ENCODE results near the gene C2CD2L. TPM values are rescaled to one million over a fixed set of nuclear protein-coding genes. Genes with fewer than 3 reads are reported as not detected.
"Not testable (repeated sequence)": the region's sequence is repeated elsewhere in the genome, so short reads cannot be mapped to it uniquely, and the experiment has no call there.

C2CD2L gene
- total RNA-seq, 3 donors from 2014 or later, result 22.0 to 24.7 (median 23.0) TPM

GRCh38 chr11:119161871-119162270 is 54.7 kb downstream of the C2CD2L start:
- DNase-seq (no peak), ATAC-seq (no peak)
- H3K4me3 Mint-ChIP-seq, result no peak overlapping the region
- H3K36me3 Mint-ChIP-seq (ENCODE audit: insufficient read depth), result no peaks in the 10 kb centered on the region
- H3K27me3 Mint-ChIP-seq (ENCODE audit: low read depth), result no peaks in the 10 kb centered on the region
- H3K9me3 Mint-ChIP-seq, result no peaks in the 10 kb centered on the region
- H3K4me1 Mint-ChIP-seq (ENCODE audit: low read depth), result no peaks in the 10 kb centered on the region

DNA sequence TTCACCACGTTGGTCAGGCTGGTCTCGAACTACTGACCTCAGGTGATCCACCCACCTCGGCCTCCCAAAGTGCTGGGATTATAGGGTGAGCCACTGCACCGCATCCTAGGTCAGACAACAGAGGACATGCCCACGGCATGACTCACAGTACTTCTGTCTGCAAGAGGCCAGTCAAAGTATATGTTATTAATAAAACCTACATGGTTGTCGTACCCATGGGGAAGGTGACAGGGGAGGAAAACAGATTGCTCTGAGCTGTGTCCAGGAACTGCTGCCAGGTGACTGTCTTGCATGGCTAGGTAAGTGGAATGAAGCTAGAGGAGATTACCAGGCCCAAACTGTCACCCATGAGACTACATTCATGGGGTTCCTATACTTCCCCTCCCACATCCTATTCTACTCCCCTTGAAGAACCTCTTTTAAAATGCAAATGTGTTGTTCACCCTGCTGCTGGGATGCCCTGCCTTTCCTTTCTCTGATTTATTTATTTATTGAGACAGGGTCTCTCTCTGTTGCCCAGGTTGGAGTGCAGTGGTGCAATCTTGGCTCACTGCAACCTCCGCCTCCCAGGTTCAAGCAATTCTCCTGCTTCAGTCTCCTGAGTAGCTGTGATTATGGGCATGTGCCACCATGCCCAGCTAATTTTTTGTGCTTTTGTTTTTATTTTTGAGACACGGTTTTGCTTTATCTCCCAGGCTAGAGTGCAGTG is 59.4 kb downstream of the C2CD2L start:
- ATAC-seq (no peak), DNase-seq (no peak)
- no peaks in the 10 kb centered on the region for H3K27me3 Mint-ChIP-seq (ENCODE audit: low read depth)
- H3K4me1 Mint-ChIP-seq (ENCODE audit: low read depth), result peaks cover 3% of the 10 kb centered on the region
- H3K9me3 Mint-ChIP-seq, result no peaks in the 10 kb centered on the region
- H3K4me3 Mint-ChIP-seq, result no peak overlapping the region
- no peaks in the 10 kb centered on the region for H3K36me3 Mint-ChIP-seq (ENCODE audit: insufficient read depth)

GRCh38 chr11:119167077-119167458 is 59.9 kb downstream of the C2CD2L start:
- H3K4me1 Mint-ChIP-seq (ENCODE audit: low read depth); H3K4me3 Mint-ChIP-seq; DNase-seq; H3K9me3 Mint-ChIP-seq; H3K27me3 Mint-ChIP-seq (ENCODE audit: low read depth); ATAC-seq; H3K36me3 Mint-ChIP-seq (ENCODE audit: insufficient read depth): not testable (repeated sequence)

DNA sequence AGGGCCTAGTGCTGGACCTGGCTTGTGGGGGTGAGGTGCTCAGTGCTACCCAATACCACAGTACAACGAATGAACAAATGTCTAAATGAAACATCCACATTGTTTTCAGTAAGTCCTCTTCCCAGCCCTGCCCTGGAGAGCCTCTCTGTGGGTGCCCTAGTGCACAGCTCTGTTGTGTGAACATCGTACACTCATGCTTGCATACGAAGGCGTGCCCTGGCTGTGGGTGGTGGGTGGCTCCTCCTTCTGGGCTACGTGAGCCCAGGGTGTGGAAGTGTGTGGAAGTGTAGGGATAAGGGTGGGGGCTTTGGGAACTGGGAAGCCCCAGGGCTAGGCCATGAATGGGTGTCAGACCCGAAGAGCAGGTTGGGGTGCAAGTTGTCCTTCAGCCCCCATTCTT is 60.8 kb downstream of the C2CD2L start:
- Mint-ChIP-seq H3K4me3 (peak overlapping the region; percentile 88), H3K4me1 (ENCODE audit: low read depth) (peaks cover 3% of the 10 kb centered on the region), H3K27me3 (ENCODE audit: low read depth) (no peaks in the 10 kb centered on the region), H3K36me3 (ENCODE audit: insufficient read depth) (no peaks in the 10 kb centered on the region), H3K9me3 (no peaks in the 10 kb centered on the region)
- DNase-seq (no peak), ATAC-seq (no peak)

Other genes starting within 250 kb of the C2CD2L start
- gene CXCR5, start 223.5 kb upstream of the C2CD2L start, total RNA-seq, result 10 to 100 TPM; 17.6 to 30.8 (median 23.7) TPM
- 10 to 100 TPM; 26.1 to 31.2 (median 26.9) TPM for gene BCL9L, start 181.4 kb upstream of the C2CD2L start, total RNA-seq
- not detected for gene UPK2, start 151.0 kb upstream of the C2CD2L start, total RNA-seq
- gene FOXR1, start 135.6 kb upstream of the C2CD2L start, total RNA-seq, result not detected
- 10 to 100 TPM; 23.6 to 33.1 (median 31.0) TPM for gene CENATAC, start 109.2 kb upstream of the C2CD2L start, total RNA-seq
- gene RPS25, start 89.0 kb upstream of the C2CD2L start, total RNA-seq, result 1,000 to 10,000 TPM; 1,565 to 1,602 (median 1,576) TPM
- 100 to 1,000 TPM; 115 to 146 (median 131) TPM for gene TRAPPC4, start 88.6 kb upstream of the C2CD2L start, total RNA-seq
- 10 to 100 TPM; 10.1 to 13.8 (median 13.5) TPM for gene SLC37A4, start 76.5 kb upstream of the C2CD2L start, total RNA-seq
- 100 to 1,000 TPM; 249 to 309 (median 260) TPM for gene HYOU1, start 50.1 kb upstream of the C2CD2L start, total RNA-seq
- gene VPS11, start 39.5 kb upstream of the C2CD2L start, total RNA-seq, result 10 to 100 TPM; 24.1 to 31.5 (median 30.0) TPM
- gene HMBS, start 22.5 kb upstream of the C2CD2L start, total RNA-seq, result 10 to 100 TPM; 43.7 to 64.7 (median 60.1) TPM
- gene DPAGT1, start 5.5 kb upstream of the C2CD2L start, total RNA-seq, result 10 to 100 TPM; 53.9 to 61.0 (median 60.9) TPM
- 10 to 100 TPM; 20.1 to 26.2 (median 21.1) TPM for gene HINFP, start 14.2 kb downstream of the C2CD2L start, total RNA-seq
- under 1 TPM in 1 of 3 donors, not detected in 2; 0.38 TPM for gene ABCG4, start 41.7 kb downstream of the C2CD2L start, total RNA-seq
- gene NLRX1, start 61.4 kb downstream of the C2CD2L start, total RNA-seq, result 10 to 100 TPM in 1 of 3 donors, 1 to 10 TPM in 2; 9.7 to 13.2 (median 9.7) TPM
- gene NHERF4, start 78.1 kb downstream of the C2CD2L start, total RNA-seq, result under 1 TPM in 2 of 3 donors, not detected in 1; 0.18 to 0.43 TPM
- gene CBL, start 99.0 kb downstream of the C2CD2L start, total RNA-seq, result 10 to 100 TPM; 18.7 to 19.6 (median 19.5) TPM
- gene MCAM, start 209.8 kb downstream of the C2CD2L start, total RNA-seq, result 1 to 10 TPM in 2 of 3 donors, under 1 TPM in 1; 0.96 to 3.2 (median 2.1) TPM
- 10 to 100 TPM; 18.6 to 20.7 (median 18.9) TPM for gene RNF26, start 227.2 kb downstream of the C2CD2L start, total RNA-seq
- gene C1QTNF5, start 233.5 kb downstream of the C2CD2L start, total RNA-seq, result not detected
- not detected for gene MFRP, start 239.4 kb downstream of the C2CD2L start, total RNA-seq

All from activated T-cell treated with anti-CD3 and anti-CD28 coated beads, Interleukin-2, amount 50 U/mL, for 4 hours (primary cell).